HepG2 (cell line): ENCODE data around the gene PHLPP2. TPM values are rescaled to one million over a fixed set of nuclear protein-coding genes. Genes with fewer than 3 reads are reported as not detected.
A peak's percentile ranks its signal among the peaks of the same experiment; 100 is the strongest.

Experiments
- ATAC-seq: fragments of 200-7000 bp; cut with Tn5 transposase; 3 replicates; pipeline ENCODE4 v1.9.1; 2020; ENCODE audit warnings: mild to moderate bottlenecking, moderate library complexity
- BruUV-seq: library from RNA; stranded (reverse); fragments of 400-500 nt; replicated peaks from 2 replicates; lab custom pipeline; 2021; lab: Mats Ljungman, UMichigan
- CTCF ChIA-PET: fragments of 300-600 bp; formaldehyde crosslinking; extraction: SDS; loops from one replicate; lab custom pipeline; 2021; ENCODE audit warnings: low total read pairs, inconsistent platforms, low intra/inter-chr PET ratio; lab: Yijun Ruan, JAX
- POLR2A ChIA-PET: fragments of 350-600 bp; sonication (Branson Sonifier 250); formaldehyde crosslinking; loops from one replicate; lab custom pipeline; 2020; ENCODE audit warnings: antibody characterized with exemption, inconsistent platforms; lab: Yijun Ruan, JAX
- DNase-seq: peaks from one replicate; pipeline ENCODE4 v3.0.0-alpha.2; 2015; ENCODE audit warnings: low spot score
- FAIRE-seq: peaks from 3 replicates; lab custom pipeline; 2011; peaks lifted over from hg19 to GRCh38; lab: Jason Lieb, UNC
- H2AFZ ChIP-seq: one replicate; pipeline ENCODE4 v1.6.1; 2011; ENCODE audit warnings: low read length, inconsistent platforms
- H3K27ac ChIP-seq: fragments of 300-600 bp; 3 replicates; pipeline ENCODE4 v1.8.0; 2011; ENCODE audit warnings: mixed run types, mild to moderate bottlenecking, mixed read lengths, low read length, inconsistent platforms; ENCODE audit not compliant: insufficient read depth; ENCODE audit errors: extremely low read length
- H3K27me3 ChIP-seq, 2 experiments: fragments of 200-600 bp in 1 of 2; 2 replicates in 1 of 2; 3 replicates in 1 of 2; pipeline versions ENCODE4 v1.6.0 to v1.8.0; 2011; ENCODE audit warnings: low read length in 2 of 2, mild to moderate bottlenecking in 2 of 2, moderate library complexity in 2 of 2, inconsistent platforms in 1 of 2; ENCODE audit not compliant: insufficient read depth in 2 of 2, control insufficient read depth in 1 of 2
- H3K36me3 ChIP-seq, 2 experiments: fragments of 200-600 bp in 1 of 2; replicated peaks in 1 of 2; 2 replicates in 1 of 2; 3 replicates in 1 of 2; pipeline versions ENCODE4 v1.5.1 to v1.8.0; 2011; ENCODE audit warnings: low read length in 2 of 2, inconsistent platforms in 1 of 2; ENCODE audit not compliant: insufficient read depth in 2 of 2, control insufficient read depth in 1 of 2
- H3K4me1 ChIP-seq: 2 replicates; pipeline ENCODE4 v1.5.1; 2012; ENCODE audit warnings: low read length, inconsistent platforms; ENCODE audit not compliant: insufficient read depth
- H3K4me2 ChIP-seq: 2 replicates; pipeline ENCODE4 v1.6.0; 2011; ENCODE audit warnings: low read depth, low read length, inconsistent platforms
- H3K4me3 ChIP-seq, 3 experiments: fragments of 200-600 bp in 1 of 3; sonication (generic), shearing (Covaris generic) in 1 of 3; replicated peaks in 1 of 3; 2 replicates each; pipeline ENCODE4 v1.5.1; 2011 to 2016; ENCODE audit warnings: low read length in 3 of 3, inconsistent platforms in 2 of 3, low read depth in 2 of 3, mild to moderate bottlenecking in 2 of 3, control low read depth in 1 of 3, mixed read lengths in 1 of 3; ENCODE audit not compliant: insufficient read depth in 1 of 3
- H3K79me2 ChIP-seq: one replicate; pipeline ENCODE4 v1.6.1; 2011; ENCODE audit warnings: low read length, inconsistent platforms; ENCODE audit not compliant: insufficient read depth
- H3K9ac ChIP-seq: 2 replicates; pipeline ENCODE4 v1.6.0; 2011; ENCODE audit warnings: mild to moderate bottlenecking, low read depth, low read length, inconsistent platforms; ENCODE audit not compliant: insufficient read depth
- H3K9me3 ChIP-seq: 2 replicates; pipeline ENCODE4 v1.5.1; 2012; ENCODE audit warnings: mild to moderate bottlenecking, low read length
- H4K20me1 ChIP-seq: 2 replicates; pipeline ENCODE4 v1.6.0; 2011; ENCODE audit warnings: inconsistent platforms, mild to moderate bottlenecking, low read length, moderate library complexity; ENCODE audit not compliant: insufficient read depth
- FOXA3 ChIP-seq: IDR thresholded peaks from 2 replicates; pipeline ENCODE4 v1.6.1; 2016; ENCODE audit warnings: missing genetic modification reagents, missing compliant biosample characterization
- HMG20B ChIP-seq: conservative IDR thresholded peaks from 2 replicates; pipeline ENCODE4 v1.6.1; 2016; ENCODE audit warnings: missing genetic modification reagents, missing compliant biosample characterization
- HNF4A ChIP-seq: sonication (generic); formaldehyde crosslinking; IDR thresholded peaks from 2 replicates; pipeline ENCODE4 v1.4.0; 2020; ENCODE audit warnings: missing genetic modification reagents
- NBN ChIP-seq: fragments of 450-650 bp; conservative IDR thresholded peaks from 2 replicates; pipeline ENCODE4 v1.6.1; 2017
- SAP130 ChIP-seq: IDR thresholded peaks from 2 replicates; pipeline ENCODE4 v1.6.1; 2016; ENCODE audit warnings: low read depth
- SIX1 ChIP-seq: sonication (generic); formaldehyde crosslinking; IDR thresholded peaks from 2 replicates; pipeline ENCODE4 v1.4.0; 2020; ENCODE audit warnings: missing genetic modification reagents, borderline replicate concordance
- ZNF7 ChIP-seq: IDR thresholded peaks from 2 replicates; pipeline ENCODE4 v1.6.1; 2016; ENCODE audit warnings: missing biosample characterization, missing genetic modification reagents
- ZSCAN9 ChIP-seq: IDR thresholded peaks from 2 replicates; pipeline ENCODE4 v1.6.1; 2016; ENCODE audit warnings: borderline replicate concordance
- WGBS: methylation state at CpG from one replicate; pipeline ENCODE4 v1.1.6; 2017; ENCODE audit warnings: low lambda C conversion rate; 5-methylcytosine and 5-hydroxymethylcytosine counted together
- in situ Hi-C: cut with HindIII; loops from 2 replicates; pipeline ENCODE4 v1.10.0; 2017; ENCODE audit warnings: low pct_unique_long_range_greater_than_20kb; ENCODE audit not compliant: extremely low pct_ligation_motif_present
- intact Hi-C: fragments of 100-400 bp; cut with micrococcal nuclease; formaldehyde crosslinking; loops from one replicate; pipeline ENCODE4 v1.10.0; 2022; ENCODE audit not compliant: unreplicated experiment
- polyA plus RNA-seq, 8 experiments: library from polyadenylated mRNA; depleted of rRNA in 3 of 8; stranded (reverse) in 7 of 8; unstranded in 1 of 8; fragments of >200 nt; fragmentation: Illumina TruSeq in 4 of 8; extraction: Trizol in 4 of 8; gene quantifications; 2 replicates each; pipeline versions ENCODE4 v1.2.1 to v1.2.3, GENCODE V29; 2011 to 2016; ENCODE audit warnings: low read depth in 4 of 8, missing spikeins in 1 of 8, mixed read lengths in 1 of 8; ENCODE audit not compliant: insufficient read depth in 1 of 8
- total RNA-seq, 5 experiments: library from RNA; depleted of rRNA; stranded (reverse); fragments of >200 nt; fragmentation: Illumina TruSeq; extraction: Trizol; gene quantifications; 2 replicates each; pipeline ENCODE4 v1.2.3, GENCODE V29; 2016; ENCODE audit warnings: low read depth in 1 of 5
- TF ChIP-seq, protein P1 (sequence below): sonication (generic); formaldehyde crosslinking; IDR thresholded peaks from 2 replicates; pipeline ENCODE4 v1.5.1; 2020; ENCODE audit warnings: mild to moderate bottlenecking, missing genetic modification reagents, borderline replicate concordance
- TF ChIP-seq, protein P2 (sequence below): sonication (generic); formaldehyde crosslinking; IDR thresholded peaks from 2 replicates; pipeline ENCODE4 v1.4.0; 2020; ENCODE audit warnings: missing genetic modification reagents
- TF ChIP-seq, protein P3 (sequence below): sonication (generic); formaldehyde crosslinking; IDR thresholded peaks from 2 replicates; pipeline ENCODE4 v1.4.0; 2020; ENCODE audit warnings: missing genetic modification reagents, mild to moderate bottlenecking, borderline replicate concordance
- TF ChIP-seq, protein P4 (sequence below): IDR thresholded peaks from 2 replicates; pipeline ENCODE4 v1.6.1; 2012; ENCODE audit warnings: inconsistent platforms

Gene PHLPP2
- total and polyA plus RNA-seq, 2 of the 13 experiments (the other 11 are each of a cell fraction or from before 2014, with no cell fraction given): 8.9 TPM

DNA sequence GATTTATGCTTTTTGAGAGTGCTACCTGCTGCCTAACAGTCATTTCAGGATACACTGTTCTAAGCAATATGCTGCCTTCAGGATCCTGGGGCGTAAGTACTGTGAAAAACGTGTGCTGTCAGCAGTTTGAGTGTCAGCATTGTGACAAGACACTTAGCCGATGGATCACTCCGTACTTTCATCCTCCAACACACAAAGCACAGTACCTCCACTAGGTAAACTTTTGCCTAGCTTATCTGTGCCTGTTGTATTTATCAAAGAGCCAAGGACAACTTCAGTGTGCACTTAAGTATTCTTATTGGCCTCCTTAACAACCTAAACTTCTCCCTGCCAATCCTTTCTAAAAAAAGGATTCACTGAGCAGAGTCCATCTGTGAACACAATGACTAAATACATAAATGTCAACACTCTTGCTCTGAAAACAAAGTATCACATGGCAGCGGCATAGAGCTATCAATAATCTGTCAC is 33.8 kb upstream of the PHLPP2 start:
- Histone ChIP-seq H3K4me2 (peak overlapping the region; percentile 2; the same call in 1 of the 2 replicates), H3K27me3 (no peaks in the 10 kb centered on the region), H3K27ac (peak overlapping the region; percentile 20), H3K79me2 (no peaks in the 10 kb centered on the region), H3K4me3 (no peak overlapping the region), H3K4me1 (peaks cover 17% of the 10 kb centered on the region), H2AFZ (no peak overlapping the region), H3K9ac (no peak overlapping the region), H4K20me1 (peaks cover 5% of the 10 kb centered on the region; the same call in 1 of the 2 replicates), H3K36me3 (peaks cover 30 to 69% of the 10 kb centered on the region in 2 experiments), H3K9me3 (no peaks in the 10 kb centered on the region)
- 47% methylated on average over 5 of the region's 5 CpGs for WGBS
- ChIA-PET CTCF (no interaction called here), POLR2A (no interaction called here)
- in situ Hi-C loops (no loop called here), intact Hi-C loops (no loop called here)
- DNase-seq (peak; percentile 41), ATAC-seq (peak; percentile 88), FAIRE-seq (peak; percentile 81)
- no TSS peak for BruUV-seq
- TF ChIP-seq HMG20B (CRISPR knock-in tag) (no peak), SAP130 (CRISPR knock-in tag) (peak; percentile 85), HNF4A (peak; percentile 51; the same call in 1 of the 2 replicates), ZNF7 (CRISPR knock-in tag) (peak; percentile 53; the same call in 1 of the 2 replicates), ZSCAN9 (CRISPR knock-in tag) (peak; percentile 67; the same call in 1 of the 2 replicates), NBN (no peak), FOXA3 (peak; percentile 41; the same call in 1 of the 2 replicates), SIX1 (CRISPR knock-in tag) (0 out of 2 replicates have a peak, but pooled peaks have one; percentile 42)
- TF ChIP-seq, protein P1, sequence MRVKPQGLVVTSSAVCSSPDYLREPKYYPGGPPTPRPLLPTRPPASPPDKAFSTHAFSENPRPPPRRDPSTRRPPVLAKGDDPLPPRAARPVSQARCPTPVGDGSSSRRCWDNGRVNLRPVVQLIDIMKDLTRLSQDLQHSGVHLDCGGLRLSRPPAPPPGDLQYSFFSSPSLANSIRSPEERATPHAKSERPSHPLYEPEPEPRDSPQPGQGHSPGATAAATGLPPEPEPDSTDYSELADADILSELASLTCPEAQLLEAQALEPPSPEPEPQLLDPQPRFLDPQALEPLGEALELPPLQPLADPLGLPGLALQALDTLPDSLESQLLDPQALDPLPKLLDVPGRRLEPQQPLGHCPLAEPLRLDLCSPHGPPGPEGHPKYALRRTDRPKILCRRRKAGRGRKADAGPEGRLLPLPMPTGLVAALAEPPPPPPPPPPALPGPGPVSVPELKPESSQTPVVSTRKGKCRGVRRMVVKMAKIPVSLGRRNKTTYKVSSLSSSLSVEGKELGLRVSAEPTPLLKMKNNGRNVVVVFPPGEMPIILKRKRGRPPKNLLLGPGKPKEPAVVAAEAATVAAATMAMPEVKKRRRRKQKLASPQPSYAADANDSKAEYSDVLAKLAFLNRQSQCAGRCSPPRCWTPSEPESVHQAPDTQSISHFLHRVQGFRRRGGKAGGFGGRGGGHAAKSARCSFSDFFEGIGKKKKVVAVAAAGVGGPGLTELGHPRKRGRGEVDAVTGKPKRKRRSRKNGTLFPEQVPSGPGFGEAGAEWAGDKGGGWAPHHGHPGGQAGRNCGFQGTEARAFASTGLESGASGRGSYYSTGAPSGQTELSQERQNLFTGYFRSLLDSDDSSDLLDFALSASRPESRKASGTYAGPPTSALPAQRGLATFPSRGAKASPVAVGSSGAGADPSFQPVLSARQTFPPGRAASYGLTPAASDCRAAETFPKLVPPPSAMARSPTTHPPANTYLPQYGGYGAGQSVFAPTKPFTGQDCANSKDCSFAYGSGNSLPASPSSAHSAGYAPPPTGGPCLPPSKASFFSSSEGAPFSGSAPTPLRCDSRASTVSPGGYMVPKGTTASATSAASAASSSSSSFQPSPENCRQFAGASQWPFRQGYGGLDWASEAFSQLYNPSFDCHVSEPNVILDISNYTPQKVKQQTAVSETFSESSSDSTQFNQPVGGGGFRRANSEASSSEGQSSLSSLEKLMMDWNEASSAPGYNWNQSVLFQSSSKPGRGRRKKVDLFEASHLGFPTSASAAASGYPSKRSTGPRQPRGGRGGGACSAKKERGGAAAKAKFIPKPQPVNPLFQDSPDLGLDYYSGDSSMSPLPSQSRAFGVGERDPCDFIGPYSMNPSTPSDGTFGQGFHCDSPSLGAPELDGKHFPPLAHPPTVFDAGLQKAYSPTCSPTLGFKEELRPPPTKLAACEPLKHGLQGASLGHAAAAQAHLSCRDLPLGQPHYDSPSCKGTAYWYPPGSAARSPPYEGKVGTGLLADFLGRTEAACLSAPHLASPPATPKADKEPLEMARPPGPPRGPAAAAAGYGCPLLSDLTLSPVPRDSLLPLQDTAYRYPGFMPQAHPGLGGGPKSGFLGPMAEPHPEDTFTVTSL (CRISPR knock-in tag): 0 out of 2 replicates have a peak, but pooled peaks have one; percentile 41
- TF ChIP-seq, protein P2, sequence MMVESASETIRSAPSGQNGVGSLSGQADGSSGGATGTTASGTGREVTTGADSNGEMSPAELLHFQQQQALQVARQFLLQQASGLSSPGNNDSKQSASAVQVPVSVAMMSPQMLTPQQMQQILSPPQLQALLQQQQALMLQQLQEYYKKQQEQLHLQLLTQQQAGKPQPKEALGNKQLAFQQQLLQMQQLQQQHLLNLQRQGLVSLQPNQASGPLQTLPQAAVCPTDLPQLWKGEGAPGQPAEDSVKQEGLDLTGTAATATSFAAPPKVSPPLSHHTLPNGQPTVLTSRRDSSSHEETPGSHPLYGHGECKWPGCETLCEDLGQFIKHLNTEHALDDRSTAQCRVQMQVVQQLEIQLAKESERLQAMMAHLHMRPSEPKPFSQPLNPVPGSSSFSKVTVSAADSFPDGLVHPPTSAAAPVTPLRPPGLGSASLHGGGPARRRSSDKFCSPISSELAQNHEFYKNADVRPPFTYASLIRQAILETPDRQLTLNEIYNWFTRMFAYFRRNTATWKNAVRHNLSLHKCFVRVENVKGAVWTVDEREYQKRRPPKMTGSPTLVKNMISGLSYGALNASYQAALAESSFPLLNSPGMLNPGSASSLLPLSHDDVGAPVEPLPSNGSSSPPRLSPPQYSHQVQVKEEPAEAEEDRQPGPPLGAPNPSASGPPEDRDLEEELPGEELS: peak; percentile 23; the same call in 1 of the 2 replicates
- TF ChIP-seq, protein P3, sequence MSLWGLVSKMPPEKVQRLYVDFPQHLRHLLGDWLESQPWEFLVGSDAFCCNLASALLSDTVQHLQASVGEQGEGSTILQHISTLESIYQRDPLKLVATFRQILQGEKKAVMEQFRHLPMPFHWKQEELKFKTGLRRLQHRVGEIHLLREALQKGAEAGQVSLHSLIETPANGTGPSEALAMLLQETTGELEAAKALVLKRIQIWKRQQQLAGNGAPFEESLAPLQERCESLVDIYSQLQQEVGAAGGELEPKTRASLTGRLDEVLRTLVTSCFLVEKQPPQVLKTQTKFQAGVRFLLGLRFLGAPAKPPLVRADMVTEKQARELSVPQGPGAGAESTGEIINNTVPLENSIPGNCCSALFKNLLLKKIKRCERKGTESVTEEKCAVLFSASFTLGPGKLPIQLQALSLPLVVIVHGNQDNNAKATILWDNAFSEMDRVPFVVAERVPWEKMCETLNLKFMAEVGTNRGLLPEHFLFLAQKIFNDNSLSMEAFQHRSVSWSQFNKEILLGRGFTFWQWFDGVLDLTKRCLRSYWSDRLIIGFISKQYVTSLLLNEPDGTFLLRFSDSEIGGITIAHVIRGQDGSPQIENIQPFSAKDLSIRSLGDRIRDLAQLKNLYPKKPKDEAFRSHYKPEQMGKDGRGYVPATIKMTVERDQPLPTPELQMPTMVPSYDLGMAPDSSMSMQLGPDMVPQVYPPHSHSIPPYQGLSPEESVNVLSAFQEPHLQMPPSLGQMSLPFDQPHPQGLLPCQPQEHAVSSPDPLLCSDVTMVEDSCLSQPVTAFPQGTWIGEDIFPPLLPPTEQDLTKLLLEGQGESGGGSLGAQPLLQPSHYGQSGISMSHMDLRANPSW (CRISPR knock-in tag): 0 out of 2 replicates have a peak, but pooled peaks have one; percentile 65
- TF ChIP-seq, protein P4, sequence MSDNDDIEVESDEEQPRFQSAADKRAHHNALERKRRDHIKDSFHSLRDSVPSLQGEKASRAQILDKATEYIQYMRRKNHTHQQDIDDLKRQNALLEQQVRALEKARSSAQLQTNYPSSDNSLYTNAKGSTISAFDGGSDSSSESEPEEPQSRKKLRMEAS: peak; percentile 34; the same call in 1 of the 2 replicates
